T1000 (cell line): Measurements from ENCODE around the gene RNF214.
"Not testable (repeated sequence)": the region's sequence is repeated elsewhere in the genome, so short reads cannot be mapped to it uniquely, and the experiment has no call there.

Experiments used
- DNase-seq: peaks from one replicate; lab custom pipeline; 2025; ENCODE audit warnings: mixed read lengths; lab: John Stamatoyannopoulos, UW

Gene RNF214

GRCh38 chr11:117197516-117198456, 34.7 kb upstream of the RNF214 start:
- DNase-seq = no peak

- no peak for DNase-seq
These were observed 33.9 kb upstream of the RNF214 start for GRCh38 chr11:117198613-117199012.

- DNase-seq = no peak
These were observed 33.2 kb upstream of the RNF214 start, which contains the start of gene TAGLN for GRCh38 chr11:117199053-117199915. TAGLN (plus strand) TSS chr11:117199370; CDS start chr11:117203014, 3,644 bp downstream.

GRCh38 chr11:117199916-117200812, 32.3 kb upstream of the RNF214 start:
- no peak for DNase-seq

- DNase-seq = no peak
These were observed 31.4 kb upstream of the RNF214 start for GRCh38 chr11:117200813-117201657.

- DNase-seq = no peak
These were observed 30.7 kb upstream of the RNF214 start for GRCh38 chr11:117201658-117202305.

GRCh38 chr11:117202386-117203068, 29.9 kb upstream of the RNF214 start:
- DNase-seq = no peak

- no peak for DNase-seq
These were observed 29.4 kb upstream of the RNF214 start for GRCh38 chr11:117203069-117203407.

GRCh38 chr11:117204283-117205080, 28.0 kb upstream of the RNF214 start:
- DNase-seq = no peak

- no peak for DNase-seq
These were observed 27.2 kb upstream of the RNF214 start for GRCh38 chr11:117205211-117205818.

- not testable (repeated sequence) for DNase-seq
These were observed 26.4 kb upstream of the RNF214 start for GRCh38 chr11:117206111-117206510.

GRCh38 chr11:117206859-117207258, 25.6 kb upstream of the RNF214 start:
- DNase-seq = not testable (repeated sequence)

- DNase-seq = not testable (repeated sequence)
These were observed 25.0 kb upstream of the RNF214 start for GRCh38 chr11:117207481-117207880.

- not testable (repeated sequence) for DNase-seq
These were observed 23.8 kb upstream of the RNF214 start for GRCh38 chr11:117208710-117209109.

GRCh38 chr11:117209351-117210125, 22.9 kb upstream of the RNF214 start:
- DNase-seq = not testable (repeated sequence)

- no peak for DNase-seq
These were observed 21.9 kb upstream of the RNF214 start for GRCh38 chr11:117210620-117211019.

GRCh38 chr11:117212697-117213355, 19.6 kb upstream of the RNF214 start:
- no peak for DNase-seq
